Measurements from ENCODE around the gene UPP2. TPM values are rescaled to one million over a fixed set of nuclear protein-coding genes. Genes with fewer than 3 reads are reported as not detected.

UPP2 gene
- polyA plus RNA-seq = under 1 TPM in 2 of 3 donors, not detected in 1; 0.10 to 0.22 TPM

DNA sequence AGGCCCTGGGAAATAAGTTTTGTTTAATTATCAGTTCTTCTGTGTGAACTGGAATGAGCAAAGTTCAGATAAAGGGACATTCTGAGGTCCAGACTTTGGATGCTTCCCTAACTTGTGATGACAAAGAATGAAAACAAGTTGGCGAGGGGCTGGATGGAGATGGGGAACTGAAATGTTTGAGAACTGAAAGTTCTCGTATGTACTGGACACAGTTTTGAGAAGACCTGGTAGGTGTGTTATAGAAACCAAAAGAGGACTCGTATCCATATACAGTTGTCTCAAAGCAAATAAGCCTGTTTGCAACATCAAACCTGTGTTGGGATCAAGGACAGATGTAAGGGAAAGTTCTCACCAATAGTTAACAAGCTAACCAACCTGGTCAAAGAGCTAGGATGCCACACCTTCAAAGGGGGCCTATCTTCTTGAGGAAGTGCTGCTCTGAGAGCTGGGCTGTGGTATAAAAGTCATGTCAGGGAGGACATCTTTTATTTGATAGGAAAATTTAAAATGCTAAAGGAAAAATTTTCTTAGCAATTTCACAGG lies at the start of gene UPP2:
Gene UPP2, plus strand, starts transcription at position 493 of the 543 bp plus-strand sequence. CDS start 188 bp downstream, outside the sequence.
- 88 to 93% (median 90%) methylated on average over 3 of the region's 3 CpGs for WGBS, 3 donors
- no peak within 1 kb of the TSS for H3K27ac ChIP-seq (ENCODE audit: low read depth, low read length)

DNA sequence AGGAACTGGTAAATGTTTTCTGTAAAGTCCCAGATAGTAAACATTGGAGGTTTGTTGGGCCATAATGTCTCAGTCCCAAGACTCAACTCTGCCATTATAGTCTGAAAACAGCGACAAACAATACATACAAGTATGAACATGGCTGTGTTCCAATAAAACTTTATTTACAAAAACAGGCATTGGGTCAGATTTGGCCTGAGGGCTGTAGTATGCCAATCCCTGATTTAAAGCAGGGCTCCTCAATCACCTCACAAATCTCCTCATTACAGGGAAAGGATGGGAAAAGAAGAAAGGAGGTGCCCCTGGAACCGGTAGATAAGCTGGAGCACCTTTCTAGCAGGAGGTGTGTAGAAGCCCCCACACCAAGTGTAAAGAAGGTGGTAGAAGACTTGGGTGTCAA lies 48.9 kb upstream of the UPP2 start:
- 92 to 94% (median 93%) methylated on average over 2 of the region's 2 CpGs for WGBS, 3 donors
- no peak overlapping the region for H3K27ac ChIP-seq (ENCODE audit: low read depth, low read length)

DNA sequence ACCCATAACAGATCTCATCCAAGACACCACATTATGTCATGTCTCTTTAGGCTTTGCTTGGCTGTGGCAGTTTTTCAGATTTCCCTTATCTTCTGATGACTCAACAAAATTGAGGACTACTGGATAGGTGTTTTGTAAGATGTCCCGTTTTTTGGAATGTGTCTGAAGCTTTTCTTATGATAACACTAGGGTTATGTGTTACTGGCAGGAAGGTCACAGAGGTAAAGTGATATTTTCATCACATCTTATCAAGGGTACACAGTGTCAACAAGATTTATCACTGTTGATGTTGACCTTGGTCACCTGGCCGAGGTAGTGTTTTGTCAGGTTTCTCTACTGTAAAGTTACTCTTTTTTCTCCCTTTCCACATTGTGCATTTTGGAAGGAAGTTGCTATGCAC lies 44.8 kb upstream of the UPP2 start:
- 12 to 58% (median 58%) methylated on average over 2 of the region's 2 CpGs for WGBS, 3 donors
- H3K27ac ChIP-seq (ENCODE audit: low read depth, low read length) = no peak overlapping the region

DNA sequence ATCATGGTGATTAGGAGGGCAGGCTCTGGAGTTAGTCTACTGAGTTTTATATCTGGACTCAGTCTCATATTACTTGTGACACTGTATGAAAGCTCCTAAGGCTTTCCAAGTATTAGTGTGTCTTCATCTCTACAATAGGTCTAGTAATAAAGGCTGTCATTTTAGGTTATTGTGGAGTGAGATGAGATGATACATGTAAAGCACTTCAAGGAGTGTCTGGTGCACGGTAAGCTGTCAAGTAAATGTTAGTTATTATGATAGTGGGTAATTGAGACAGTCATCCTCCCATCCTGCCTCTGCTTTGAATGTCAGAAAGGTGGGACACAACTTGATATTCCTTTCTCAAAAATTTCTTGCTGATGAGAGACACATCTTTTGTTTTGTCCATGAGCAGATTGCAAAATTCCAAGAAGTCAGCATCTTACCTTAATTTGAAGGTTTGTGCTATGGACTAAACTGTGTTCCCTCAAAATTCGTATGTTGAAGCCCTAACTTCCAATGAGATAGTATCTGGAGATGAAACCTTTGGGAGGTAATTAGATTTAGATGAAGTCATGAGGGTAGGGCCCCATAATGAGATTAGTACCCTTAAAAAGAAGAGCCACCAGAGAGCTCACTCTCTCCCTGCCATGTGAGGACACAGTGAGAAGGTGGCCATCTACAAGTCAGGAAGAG lies 41.4 kb upstream of the UPP2 start:
- 85 to 91% (median 89%) methylated on average over 2 of the region's 2 CpGs for WGBS, 3 donors
- no peak overlapping the region for H3K27ac ChIP-seq (ENCODE audit: low read depth, low read length)

DNA sequence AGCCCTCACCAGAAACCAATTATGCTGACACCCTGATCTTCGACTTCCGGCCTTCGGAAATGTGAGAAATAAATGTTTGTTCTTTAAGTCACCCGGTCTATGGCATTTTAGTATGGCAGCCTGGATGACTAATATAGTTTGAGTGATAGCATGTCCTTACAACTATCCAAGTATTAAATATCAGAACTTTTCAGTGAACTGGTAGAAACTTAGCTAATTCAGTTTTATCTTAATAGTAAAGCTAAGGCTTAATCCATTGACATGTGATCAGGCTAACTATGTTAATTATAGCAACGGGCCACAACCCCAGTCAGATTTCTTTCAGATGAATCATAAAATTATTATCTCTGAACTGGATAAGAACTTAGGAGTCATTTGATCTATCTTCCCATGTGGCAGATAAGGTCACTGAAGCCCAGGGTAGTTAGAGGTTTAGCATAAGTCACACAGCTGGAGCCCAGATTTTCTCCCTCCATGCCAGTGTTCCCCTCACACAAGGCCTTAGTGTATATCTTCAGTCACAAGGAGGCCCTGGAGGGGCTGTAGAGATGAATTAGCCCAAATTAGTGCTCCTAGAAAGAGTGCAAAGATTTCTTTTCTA lies 40.7 kb upstream of the UPP2 start:
- no peak overlapping the region for H3K27ac ChIP-seq (ENCODE audit: low read depth, low read length)
- WGBS, 3 donors = 83 to 88% (median 86%) methylated on average over 5 of the region's 5 CpGs

DNA sequence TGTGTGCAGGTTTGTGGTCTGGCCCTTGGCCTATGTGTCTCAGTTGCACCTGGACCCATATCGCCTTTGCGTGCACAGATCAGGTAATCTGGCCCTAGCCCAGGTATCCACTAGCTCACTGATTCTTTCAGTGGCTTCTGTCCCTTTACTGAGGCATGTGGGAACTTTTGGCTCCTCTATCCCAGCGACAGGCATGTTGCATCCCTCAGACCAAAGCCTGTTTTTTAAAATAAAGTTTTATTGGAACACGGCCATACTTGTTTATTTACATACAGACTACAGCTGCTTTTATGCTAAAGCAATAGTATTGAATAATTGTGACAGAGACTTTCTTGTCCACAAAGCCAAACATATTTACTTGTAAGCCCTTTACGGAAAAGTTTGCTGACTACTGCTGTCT lies 39.9 kb upstream of the UPP2 start:
- 92 to 95% (median 93%) methylated on average over 5 of the region's 5 CpGs for WGBS, 3 donors

DNA sequence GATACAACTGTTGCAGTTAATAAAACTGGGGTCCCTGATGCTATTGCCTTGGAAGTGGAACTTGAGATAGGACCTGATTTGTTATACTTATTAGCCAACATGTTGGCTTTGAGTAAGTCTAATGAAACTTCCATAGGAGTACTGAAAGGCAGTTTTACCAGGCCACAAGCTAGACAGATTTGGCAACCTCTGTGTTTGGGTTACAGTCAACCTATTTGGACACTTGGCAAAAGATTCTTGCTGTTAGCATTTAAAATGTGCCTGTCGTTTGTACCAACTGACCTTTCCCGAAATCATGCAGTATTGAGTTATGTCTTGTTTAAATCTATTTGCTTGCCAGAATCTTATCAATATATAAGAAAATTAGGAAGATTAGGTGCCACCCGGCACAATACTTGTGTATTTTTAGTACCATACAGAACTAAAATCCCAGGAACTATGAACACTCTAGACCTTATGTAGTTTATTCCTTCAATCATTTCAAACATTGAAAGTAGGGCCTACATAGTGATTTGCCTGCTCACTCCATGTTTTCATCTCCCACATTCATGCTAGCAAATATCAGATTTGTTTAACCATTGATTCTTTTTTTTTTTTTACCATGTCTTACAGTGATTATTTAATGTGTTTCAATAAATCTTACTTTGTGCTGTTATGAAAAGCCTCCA lies 35.5 kb upstream of the UPP2 start:
- 45 to 87% (median 76%) methylated on average over 3 of the region's 3 CpGs for WGBS, 3 donors
- H3K27ac ChIP-seq (ENCODE audit: low read depth, low read length) = no peak overlapping the region

More for the DNA sequence above, 39.9 kb upstream of the UPP2 start:
- H3K27ac ChIP-seq (ENCODE audit: low read depth, low read length) = no peak overlapping the region

DNA sequence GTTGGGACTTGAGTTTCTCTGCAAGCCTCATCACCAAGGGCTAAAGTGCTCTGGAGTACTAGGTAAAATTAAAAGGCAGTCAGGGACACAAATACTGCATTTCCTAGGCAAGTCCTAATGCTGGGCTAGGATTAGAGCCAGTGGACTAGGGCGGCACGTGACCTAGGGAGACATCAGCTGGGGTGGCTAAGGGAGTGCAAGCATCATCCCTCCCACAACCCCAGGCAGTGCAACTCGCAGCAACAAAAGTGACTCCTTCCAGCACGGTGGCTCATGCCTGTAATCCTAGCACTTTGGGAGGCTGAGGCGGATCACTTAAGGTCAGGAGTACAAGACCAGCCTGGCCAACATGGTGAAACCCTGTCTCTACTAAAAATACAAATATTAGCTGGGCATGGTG lies 30.7 kb upstream of the UPP2 start:
- 93 to 94% (median 93%) methylated on average over 5 of the region's 5 CpGs for WGBS, 3 donors
- H3K27ac ChIP-seq (ENCODE audit: low read depth, low read length) = no peak overlapping the region

DNA sequence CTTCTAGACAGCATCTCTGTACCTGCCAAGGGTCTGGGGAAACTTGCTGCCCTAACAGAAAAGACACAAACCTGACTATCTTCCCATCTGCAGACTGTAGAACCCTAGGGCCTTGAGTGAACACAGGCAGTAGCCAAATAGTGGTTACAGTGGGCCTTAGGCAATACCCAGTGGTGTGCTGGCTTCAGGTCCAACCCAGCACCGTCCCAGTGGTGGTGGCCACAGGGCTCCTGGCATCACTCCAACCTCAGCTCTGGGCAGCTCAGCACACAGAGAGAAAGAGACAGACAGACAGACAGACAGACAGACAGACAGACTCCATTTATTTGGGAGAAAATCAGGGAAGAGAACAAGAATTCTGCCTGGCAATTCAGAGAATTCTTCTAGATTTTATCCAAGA lies 29.3 kb upstream of the UPP2 start:
- no peak overlapping the region for H3K27ac ChIP-seq (ENCODE audit: low read depth, low read length)
- WGBS, 3 donors = 55 to 82% (median 56%) methylated on average over 1 of the region's 1 CpG

DNA sequence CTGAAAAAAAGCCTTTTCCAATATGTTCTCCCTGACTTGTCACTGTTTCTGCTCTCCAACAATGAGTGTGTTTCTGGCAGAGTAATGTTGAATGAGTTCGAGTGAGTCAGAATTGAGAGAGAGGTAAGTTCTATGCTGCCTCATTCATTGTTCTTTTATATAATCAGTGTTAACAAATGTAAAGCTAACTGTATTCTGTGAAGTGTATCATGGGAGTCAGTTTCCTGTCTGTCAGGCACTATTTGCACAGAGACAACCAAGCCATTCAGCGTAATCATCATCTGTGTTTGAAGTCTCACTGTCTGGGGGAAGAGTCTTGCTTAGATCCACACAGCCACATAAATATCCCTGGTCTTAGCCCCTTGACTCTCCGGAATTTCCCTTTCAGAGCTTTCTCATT lies 22.0 kb upstream of the UPP2 start:
- 54 to 71% (median 57%) methylated on average over 3 of the region's 3 CpGs for WGBS, 3 donors

DNA sequence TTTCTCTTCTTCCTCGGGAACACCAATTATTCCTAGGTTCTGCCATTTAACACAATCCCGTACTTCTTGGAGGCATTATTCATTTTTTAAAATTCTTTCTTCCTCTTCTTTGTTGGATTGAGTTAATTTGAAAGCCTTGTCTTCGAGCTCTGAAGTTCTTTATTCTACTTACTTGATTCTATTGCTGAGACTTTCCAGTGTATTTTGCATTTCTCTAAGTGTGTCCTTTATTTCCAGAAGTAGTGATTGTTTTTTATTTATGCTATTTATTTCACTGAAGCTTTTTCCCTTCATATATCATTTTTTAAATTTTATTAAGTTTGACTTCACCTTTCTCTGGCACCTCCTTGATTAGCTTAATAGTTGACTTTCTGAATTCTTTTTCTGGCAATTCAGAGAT lies 13.6 kb upstream of the UPP2 start:
- H3K27ac ChIP-seq (ENCODE audit: low read depth, low read length) = no peak overlapping the region
- 90 to 92% (median 90%) methylated on average over 3 of the region's 3 CpGs for WGBS, 3 donors

More for the DNA sequence above, 22.0 kb upstream of the UPP2 start:
- no peak overlapping the region for H3K27ac ChIP-seq (ENCODE audit: low read depth, low read length)

DNA sequence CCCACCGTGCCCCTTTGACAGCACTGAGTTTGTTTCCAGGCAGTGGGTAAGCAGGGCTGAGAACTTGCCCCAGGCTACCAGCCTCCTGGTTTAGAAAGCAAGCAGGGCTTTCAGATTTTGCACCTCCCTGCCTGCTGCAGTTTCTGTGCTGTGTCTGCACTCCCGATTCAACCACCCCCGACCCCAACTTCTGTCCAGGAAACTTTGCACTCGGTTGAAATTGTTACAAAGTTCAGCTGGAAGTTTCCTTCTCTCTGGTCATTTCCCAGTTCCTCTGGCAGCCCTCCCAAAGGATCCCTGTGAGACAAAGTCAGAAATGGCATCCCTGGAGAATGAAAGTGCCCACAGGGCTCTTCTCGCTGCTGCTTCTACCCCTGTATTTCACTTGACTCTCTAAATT lies 12.4 kb upstream of the UPP2 start:
- no peak overlapping the region for H3K27ac ChIP-seq (ENCODE audit: low read depth, low read length)
- WGBS, 3 donors = 77 to 85% (median 78%) methylated on average over 5 of the region's 5 CpGs

DNA sequence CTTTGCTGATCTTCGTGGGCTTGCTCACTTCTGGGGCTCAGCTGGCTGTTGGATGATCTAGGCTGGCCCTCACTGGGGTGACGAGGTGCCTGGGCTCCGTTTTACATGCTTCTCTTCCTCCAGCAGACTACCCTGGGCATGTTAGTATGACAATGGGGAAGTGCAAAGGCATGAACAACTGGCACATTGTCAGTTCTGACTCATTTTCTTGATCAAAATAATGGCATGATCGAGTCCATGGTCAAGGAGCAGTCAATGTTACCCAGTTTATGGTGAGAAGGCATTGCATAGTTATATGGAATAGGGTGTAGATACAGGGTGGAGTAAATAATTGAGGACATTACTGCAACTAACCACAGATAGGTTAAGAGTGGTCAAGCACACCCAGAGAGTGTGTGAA lies 10.0 kb upstream of the UPP2 start:
- 84 to 88% (median 86%) methylated on average over 4 of the region's 4 CpGs for WGBS, 3 donors
- H3K27ac ChIP-seq (ENCODE audit: low read depth, low read length) = no peak overlapping the region

DNA sequence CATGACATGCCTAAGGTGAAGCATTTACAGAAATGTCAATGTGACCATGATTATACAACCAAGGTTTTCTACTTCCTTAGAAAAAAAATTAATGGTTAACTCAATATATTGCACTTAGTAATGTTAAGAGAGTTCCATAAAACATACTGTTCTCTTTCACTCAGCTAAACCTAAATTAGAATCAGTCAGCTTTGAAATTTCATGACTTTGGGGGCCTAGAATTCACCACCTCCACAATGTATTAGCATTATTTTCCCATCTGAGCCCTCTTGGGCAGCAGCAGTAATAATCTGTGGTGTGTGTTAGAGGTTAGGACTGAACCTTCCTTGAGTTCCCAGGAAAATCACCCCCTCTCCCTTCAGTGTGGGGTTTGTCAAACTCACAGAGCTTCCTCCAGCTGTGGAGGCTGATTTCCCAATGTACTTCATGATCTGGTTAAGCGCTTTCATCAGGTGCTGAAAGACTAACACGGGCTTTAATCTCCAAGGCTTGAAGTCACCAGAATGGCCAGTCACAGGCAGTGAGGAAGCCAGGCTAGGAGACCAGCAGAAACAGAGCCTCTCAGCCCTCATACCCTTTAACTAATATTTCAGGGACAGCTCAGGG lies 7.1 kb upstream of the UPP2 start:
- no peak overlapping the region for H3K27ac ChIP-seq (ENCODE audit: low read depth, low read length)
- WGBS, 3 donors = 59 to 64% (median 63%) methylated on average over 2 of the region's 2 CpGs

DNA sequence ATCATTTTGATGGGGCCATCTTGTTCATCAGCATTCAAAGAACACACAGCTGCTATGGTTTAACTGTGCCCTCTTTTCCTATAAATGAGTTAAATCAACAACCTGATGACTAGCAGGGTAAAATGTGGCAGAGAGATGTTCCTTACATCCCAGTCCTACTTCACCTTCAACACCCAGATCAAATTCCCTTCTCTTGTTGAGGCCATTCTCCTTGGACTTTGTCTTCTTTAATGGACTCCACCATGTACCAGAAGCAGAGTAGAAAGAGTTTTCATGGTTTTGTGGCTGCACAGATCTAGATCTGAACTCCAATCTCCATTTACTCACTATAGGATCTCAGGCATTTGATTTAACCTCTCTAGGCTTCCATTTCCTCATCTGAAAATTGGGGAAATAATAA lies 6.4 kb upstream of the UPP2 start:
- no peak overlapping the region for H3K27ac ChIP-seq (ENCODE audit: low read depth, low read length)

DNA sequence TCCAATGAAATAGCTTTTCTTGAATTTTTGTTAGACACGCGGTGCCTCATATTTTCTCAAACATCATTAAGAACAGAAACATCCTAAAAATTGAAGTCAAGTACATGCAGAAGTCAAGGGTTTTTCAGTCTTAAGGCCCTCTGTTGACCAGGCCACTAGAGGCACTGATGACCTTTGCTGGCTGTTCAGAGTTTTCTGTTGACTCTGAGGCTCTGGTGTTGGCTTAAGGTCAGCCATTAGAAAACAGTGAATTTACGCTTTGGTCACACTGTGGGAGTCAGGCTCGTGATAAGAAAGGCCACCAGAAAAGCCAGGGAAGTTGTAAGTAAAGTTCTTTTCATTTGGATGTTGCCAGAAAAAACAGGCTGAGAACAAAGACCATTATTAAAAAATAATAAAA lies 5.8 kb upstream of the UPP2 start:
- 88 to 94% (median 93%) methylated on average over 4 of the region's 4 CpGs for WGBS, 3 donors
- H3K27ac ChIP-seq (ENCODE audit: low read depth, low read length) = no peak overlapping the region

DNA sequence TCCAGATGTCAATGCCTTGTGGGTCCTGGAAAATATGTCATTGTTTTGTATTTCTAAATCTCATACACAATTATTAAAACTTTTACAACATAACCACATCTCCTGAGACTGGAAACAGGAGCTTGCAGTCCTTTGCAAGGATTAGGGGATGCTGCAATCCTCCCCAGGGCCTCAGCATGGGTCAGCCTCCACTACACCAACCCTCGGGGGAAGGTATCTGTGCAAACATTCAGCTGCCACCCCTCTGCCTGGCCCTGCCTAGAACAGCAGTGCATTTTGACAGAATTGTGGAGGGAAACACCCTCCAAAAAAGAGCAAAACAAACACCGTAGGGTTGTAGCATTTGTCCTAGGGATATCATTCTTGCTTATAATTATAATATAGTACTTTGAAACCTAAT lies 4.2 kb upstream of the UPP2 start:
- no peak overlapping the region for H3K27ac ChIP-seq (ENCODE audit: low read depth, low read length)
- 61 to 88% (median 64%) methylated on average over 2 of the region's 2 CpGs for WGBS, 3 donors

DNA sequence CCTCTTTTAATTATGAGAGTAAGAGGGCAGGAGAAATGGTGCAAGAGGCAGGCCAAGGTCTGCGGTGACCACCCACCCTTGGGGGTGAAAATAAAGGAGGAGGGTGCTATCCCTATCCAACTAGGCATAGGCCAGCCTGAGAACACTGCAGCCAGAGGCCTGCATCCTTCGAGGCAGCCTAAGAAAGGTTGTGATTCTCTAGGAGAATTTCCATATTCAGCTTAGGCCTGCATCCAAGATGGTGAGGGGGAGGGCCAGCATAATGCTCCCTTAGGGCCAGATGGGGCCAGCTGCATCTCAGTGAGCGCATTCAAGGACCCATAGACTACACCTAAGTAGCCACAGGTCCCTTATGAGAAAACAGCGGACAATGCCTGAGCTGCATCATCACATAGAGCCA lies 3.5 kb upstream of the UPP2 start:
- 82 to 90% (median 87%) methylated on average over 4 of the region's 4 CpGs for WGBS, 3 donors
- no peak overlapping the region for H3K27ac ChIP-seq (ENCODE audit: low read depth, low read length)

DNA sequence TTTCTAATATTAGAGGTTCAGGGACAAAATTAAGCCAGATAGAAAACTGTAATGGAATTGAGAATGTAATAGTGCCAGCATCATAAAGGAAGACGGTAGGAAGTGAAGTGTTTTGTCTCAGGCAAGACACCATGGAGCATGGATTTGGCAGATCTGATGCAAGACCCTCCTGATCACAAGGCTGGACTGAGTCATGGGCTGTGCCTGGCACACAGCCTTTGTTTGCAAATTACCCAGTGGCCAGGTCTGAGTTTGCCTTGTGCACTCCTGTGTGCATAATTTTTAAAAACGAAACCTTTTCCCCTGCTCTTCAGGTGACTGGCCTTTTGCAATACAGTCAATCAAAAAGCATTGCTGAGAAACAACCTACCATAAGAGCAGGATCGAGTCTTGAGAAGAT lies 2.0 kb upstream of the UPP2 start:
- WGBS, 3 donors = 83 to 86% (median 84%) methylated on average over 3 of the region's 3 CpGs
- no peak overlapping the region for H3K27ac ChIP-seq (ENCODE audit: low read depth, low read length)
